Liver (tissue), 9 donors: ENCODE measurements around the gene ADAM19. TPM values are rescaled to one million over a fixed set of nuclear protein-coding genes. Genes with fewer than 3 reads are reported as not detected.

Experiments
- DNase-seq: peaks from one replicate; pipeline ENCODE4 v3.0.0-alpha.2; 2017; ENCODE audit warnings: low spot score
- H3K27ac ChIP-seq, 2 donors: one replicate each; pipeline ENCODE4 v1.7.0; 2013; ENCODE audit warnings: inconsistent platforms in 2 of 2, low read length in 2 of 2, control low read depth in 1 of 2, low read depth in 1 of 2, mild to moderate bottlenecking in 1 of 2
- H3K27me3 ChIP-seq, 4 donors: one replicate each; pipeline versions ENCODE4 v1.6.1 to v1.7.0; 2013; ENCODE audit warnings: low read length in 3 of 4, inconsistent platforms in 1 of 4, mild to moderate bottlenecking in 1 of 4, moderate library complexity in 1 of 4; ENCODE audit not compliant: control insufficient read depth in 4 of 4, insufficient read depth in 4 of 4
- H3K36me3 ChIP-seq, 4 donors: one replicate each; pipeline versions ENCODE4 v1.6.1 to v1.7.0; 2013; ENCODE audit warnings: low read length in 3 of 4, mild to moderate bottlenecking in 3 of 4, low read depth in 1 of 4, moderate library complexity in 1 of 4; ENCODE audit not compliant: control insufficient read depth in 4 of 4, insufficient read depth in 3 of 4
- H3K4me1 ChIP-seq, 4 donors: one replicate each; pipeline versions ENCODE4 v1.6.1 to v1.7.0; 2013; ENCODE audit warnings: low read length in 3 of 4, mild to moderate bottlenecking in 3 of 4, moderate library complexity in 1 of 4; ENCODE audit not compliant: control insufficient read depth in 4 of 4, insufficient read depth in 4 of 4
- H3K4me3 ChIP-seq, 3 donors: one replicate each; pipeline versions ENCODE4 v1.6.1 to v1.7.0; 2013; ENCODE audit warnings: low read length in 3 of 3, control low read depth in 1 of 3, low read depth in 1 of 3, mild to moderate bottlenecking in 1 of 3
- H3K9ac ChIP-seq, 2 donors: one replicate each; pipeline ENCODE4 v1.7.0; 2013; ENCODE audit warnings: low read length in 2 of 2, mild to moderate bottlenecking in 2 of 2, moderate library complexity in 2 of 2, control low read depth in 1 of 2, low read depth in 1 of 2
- H3K9me3 ChIP-seq, 4 donors: one replicate each; pipeline versions ENCODE4 v1.6.1 to v1.7.0; 2013; ENCODE audit warnings: low read length in 3 of 4; ENCODE audit not compliant: control insufficient read depth in 4 of 4
- CTCF ChIP-seq: fragments of 150-350 bp; IDR thresholded peaks from 2 replicates; pipeline ENCODE4 v1.5.1; 2017; ENCODE audit warnings: improper control_type of control experiment, low read depth, low read length; ENCODE audit not compliant: missing input control
- EGR1 ChIP-seq, 2 donors: IDR thresholded peaks; 2 replicates each; pipeline ENCODE4 v1.6.1; 2016 to 2018; ENCODE audit warnings: antibody characterized with exemption in 2 of 2, low read depth in 2 of 2
- FOXA2 ChIP-seq: IDR thresholded peaks from 2 replicates; pipeline ENCODE4 v1.6.1; 2016; ENCODE audit warnings: antibody characterized with exemption
- GABPA ChIP-seq, 2 donors: IDR thresholded peaks in 1 of 2; conservative IDR thresholded peaks in 1 of 2; 2 replicates each; pipeline ENCODE4 v1.6.1; 2016; ENCODE audit warnings: antibody characterized with exemption in 2 of 2, mild to moderate bottlenecking in 1 of 2, moderate library complexity in 1 of 2
- HNF4A ChIP-seq, 2 donors: conservative IDR thresholded peaks; 2 replicates each; pipeline ENCODE4 v1.6.1; 2016; ENCODE audit warnings: antibody characterized with exemption in 2 of 2, mild to moderate bottlenecking in 2 of 2
- HNF4G ChIP-seq: IDR thresholded peaks from 2 replicates; pipeline ENCODE4 v1.6.1; 2016; ENCODE audit warnings: antibody characterized with exemption
- RAD21 ChIP-seq, 2 donors: IDR thresholded peaks; 2 replicates each; pipeline ENCODE4 v1.6.1; 2016; ENCODE audit warnings: antibody characterized with exemption in 2 of 2, mild to moderate bottlenecking in 2 of 2
- SP1 ChIP-seq: IDR thresholded peaks from 2 replicates; pipeline ENCODE4 v1.6.1; 2018; ENCODE audit warnings: antibody characterized with exemption, mild to moderate bottlenecking
- TAF1 ChIP-seq: conservative IDR thresholded peaks from 2 replicates; pipeline ENCODE4 v1.6.1; 2016; ENCODE audit warnings: antibody characterized with exemption, mild to moderate bottlenecking
- YY1 ChIP-seq: IDR thresholded peaks from 2 replicates; pipeline ENCODE4 v1.6.1; 2016; ENCODE audit warnings: antibody characterized with exemption, mild to moderate bottlenecking
- WGBS: extraction: QIAGEN DNeasy Blood & Tissue Kit; methylation state at CpG from one replicate; pipeline ENCODE4 v1.1.7; 2013; 5-methylcytosine and 5-hydroxymethylcytosine counted together
- polyA plus RNA-seq, 2 donors: library from polyadenylated mRNA; stranded (reverse) in 1 of 2; unstranded in 1 of 2; fragments of 200-250 nt in 1 of 2; fragments of >200 nt in 1 of 2; fragmentation: Nextera tagmentation in 1 of 2; extraction: Ambion mirVana in 1 of 2; gene quantifications; one replicate each; pipeline versions ENCODE4 v1.2.1 to v1.2.3, GENCODE V29; 2013 to 2015
- total RNA-seq, 2 donors: library from RNA; depleted of rRNA; stranded (reverse); fragments of >200 nt; gene quantifications; one replicate each; pipeline ENCODE4 v1.2.3, GENCODE V29; 2014
- TF ChIP-seq, protein P1 (sequence below): IDR thresholded peaks from 2 replicates; pipeline ENCODE4 v1.6.1; 2016; ENCODE audit warnings: antibody characterized with exemption
- TF ChIP-seq, protein P2 (sequence below): IDR thresholded peaks from 2 replicates; pipeline ENCODE4 v1.6.1; 2016; ENCODE audit warnings: antibody characterized with exemption
- TF ChIP-seq, protein P3 (sequence below): IDR thresholded peaks from 2 replicates; pipeline ENCODE4 v1.6.1; 2016; ENCODE audit warnings: antibody characterized with exemption
- donor health status: healthy.
- donor health status: healthy.
- donor health status: healthy.
- donor health status: healthy.
- donor health status: healthy.

Gene ADAM19
- total and polyA plus RNA-seq, 4 donors = 2.4 to 7.1 (median 2.9) TPM

GRCh38 chr5:157590478-157590877 is 14.9 kb upstream of the ADAM19 start:
- no peak for TF ChIP-seq YY1
- H3K9me3 ChIP-seq = no peaks in the 10 kb centered on the region
- no peaks in the 10 kb centered on the region for H3K27me3 ChIP-seq
- H3K27ac ChIP-seq = no peak overlapping the region
- peaks cover 0 to 3% (median 0%) of the 10 kb centered on the region in 4 donors for H3K4me1 ChIP-seq
- no peaks in the 10 kb centered on the region for H3K36me3 ChIP-seq
- no peak overlapping the region for H3K9ac ChIP-seq
- H3K4me3 ChIP-seq = no peak overlapping the region
- DNase-seq = no peak

GRCh38 chr5:157584628-157585027 is 9.1 kb upstream of the ADAM19 start:
- Histone ChIP-seq H3K4me1 (no peaks in the 10 kb centered on the region), H3K4me3 (no peak overlapping the region), H3K27me3 (no peaks in the 10 kb centered on the region), H3K9me3 (no peaks in the 10 kb centered on the region), H3K9ac (no peak overlapping the region), H3K27ac (no peak overlapping the region), H3K36me3 (no peaks in the 10 kb centered on the region)
- no peak for TF ChIP-seq EGR1 (IDR thresholded peaks at IDR 0.05; ENCODE audit: low read depth in 2 of 2)
- TF ChIP-seq, protein P1, sequence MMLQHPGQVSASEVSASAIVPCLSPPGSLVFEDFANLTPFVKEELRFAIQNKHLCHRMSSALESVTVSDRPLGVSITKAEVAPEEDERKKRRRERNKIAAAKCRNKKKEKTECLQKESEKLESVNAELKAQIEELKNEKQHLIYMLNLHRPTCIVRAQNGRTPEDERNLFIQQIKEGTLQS = no peak
- 87% methylated on average over 1 of the region's 1 CpG for WGBS
- no peak for DNase-seq

DNA sequence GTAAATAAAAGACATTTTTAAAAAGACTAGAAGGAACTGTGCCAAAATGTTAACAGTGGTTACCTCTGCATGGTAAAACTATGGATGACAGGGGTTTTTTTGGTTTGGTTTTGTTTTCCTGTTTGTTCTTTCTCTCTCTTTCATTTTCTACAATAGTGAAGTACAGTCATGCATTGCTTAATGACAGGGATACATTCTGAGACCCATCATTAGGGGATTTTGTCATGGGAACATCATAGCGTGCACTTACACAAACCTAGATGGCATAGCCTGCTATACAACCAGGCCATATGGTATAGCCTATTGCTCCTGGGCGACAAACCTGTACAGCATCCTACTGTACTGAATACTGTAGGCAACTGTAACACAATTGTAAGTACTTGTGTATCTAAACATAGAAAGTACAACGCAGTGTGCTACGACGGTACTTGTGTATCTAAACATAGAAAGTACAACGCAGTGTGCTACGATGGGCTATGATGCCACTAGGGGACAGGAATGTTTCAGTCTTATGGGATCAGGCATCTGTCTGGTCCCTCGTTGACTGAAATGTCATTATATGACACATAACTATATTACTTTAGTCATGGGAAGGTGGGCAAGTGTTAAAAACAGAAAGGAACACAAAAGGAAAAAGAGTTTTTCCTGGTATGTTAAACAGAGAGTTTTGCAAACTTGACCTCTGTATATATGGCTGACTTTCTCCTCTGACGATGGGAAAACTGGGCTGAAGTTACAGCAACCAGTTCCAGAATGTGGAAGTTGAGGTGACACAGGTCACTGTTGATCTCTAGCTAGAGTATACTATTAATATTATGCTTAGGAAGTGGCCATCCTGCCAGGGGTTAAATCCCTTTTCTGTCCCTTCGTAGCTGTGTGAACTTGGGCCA is 7.4 kb upstream of the ADAM19 start:
- TF ChIP-seq FOXA2 (no peak), SP1 (no peak), HNF4A (conservative IDR thresholded peaks at IDR 0.05) (no peak), RAD21 (IDR thresholded peaks at IDR 0.05) (no peak), CTCF (no peak), GABPA (IDR thresholded peaks at IDR 0.05 in 1 of 2, conservative IDR thresholded peaks at IDR 0.05 in 1 of 2) (no peak), TAF1 (no peak), EGR1 (IDR thresholded peaks at IDR 0.05; ENCODE audit: low read depth in 2 of 2) (no peak), HNF4G (no peak)
- TF ChIP-seq, protein P2, sequence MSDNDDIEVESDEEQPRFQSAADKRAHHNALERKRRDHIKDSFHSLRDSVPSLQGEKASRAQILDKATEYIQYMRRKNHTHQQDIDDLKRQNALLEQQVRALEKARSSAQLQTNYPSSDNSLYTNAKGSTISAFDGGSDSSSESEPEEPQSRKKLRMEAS = no peak
- TF ChIP-seq, protein P3, sequence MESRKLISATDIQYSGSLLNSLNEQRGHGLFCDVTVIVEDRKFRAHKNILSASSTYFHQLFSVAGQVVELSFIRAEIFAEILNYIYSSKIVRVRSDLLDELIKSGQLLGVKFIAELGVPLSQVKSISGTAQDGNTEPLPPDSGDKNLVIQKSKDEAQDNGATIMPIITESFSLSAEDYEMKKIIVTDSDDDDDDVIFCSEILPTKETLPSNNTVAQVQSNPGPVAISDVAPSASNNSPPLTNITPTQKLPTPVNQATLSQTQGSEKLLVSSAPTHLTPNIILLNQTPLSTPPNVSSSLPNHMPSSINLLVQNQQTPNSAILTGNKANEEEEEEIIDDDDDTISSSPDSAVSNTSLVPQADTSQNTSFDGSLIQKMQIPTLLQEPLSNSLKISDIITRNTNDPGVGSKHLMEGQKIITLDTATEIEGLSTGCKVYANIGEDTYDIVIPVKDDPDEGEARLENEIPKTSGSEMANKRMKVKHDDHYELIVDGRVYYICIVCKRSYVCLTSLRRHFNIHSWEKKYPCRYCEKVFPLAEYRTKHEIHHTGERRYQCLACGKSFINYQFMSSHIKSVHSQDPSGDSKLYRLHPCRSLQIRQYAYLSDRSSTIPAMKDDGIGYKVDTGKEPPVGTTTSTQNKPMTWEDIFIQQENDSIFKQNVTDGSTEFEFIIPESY = no peak
- Histone ChIP-seq H3K4me3 (no peak overlapping the region), H3K27me3 (no peaks in the 10 kb centered on the region), H3K27ac (no peak overlapping the region), H3K36me3 (no peaks in the 10 kb centered on the region), H3K9me3 (no peaks in the 10 kb centered on the region), H3K9ac (no peak overlapping the region), H3K4me1 (no peaks in the 10 kb centered on the region)
- WGBS = 77% methylated on average over 10 of the region's 10 CpGs
- no peak for DNase-seq
